ENCODE results near the gene KIF3B.
"Not testable (repeated sequence)": the region's sequence is repeated elsewhere in the genome, so short reads cannot be mapped to it uniquely, and the experiment has no call there.

Gene KIF3B

DNA sequence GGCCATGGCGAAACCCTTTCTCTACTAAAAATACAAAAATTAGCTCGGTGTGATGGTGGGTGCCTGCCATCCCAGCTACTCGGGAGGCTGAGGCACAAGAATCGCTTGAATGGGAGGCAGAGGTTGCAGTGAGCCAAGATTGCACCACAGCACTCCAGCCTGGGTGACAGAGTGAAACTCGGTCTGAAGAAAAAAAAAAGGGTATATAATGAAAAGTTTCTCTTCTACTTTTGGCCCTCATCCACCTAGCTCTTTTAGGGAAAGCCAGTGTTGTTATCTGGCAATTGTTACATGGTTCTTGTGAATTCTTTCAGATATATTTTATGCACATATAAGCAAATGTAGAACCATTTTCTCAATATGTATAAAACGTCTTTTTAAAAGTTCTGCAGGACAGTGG lies 19.0 kb downstream of the KIF3B start:
- DNase-seq (ENCODE audit: low spot score): no peak

DNA sequence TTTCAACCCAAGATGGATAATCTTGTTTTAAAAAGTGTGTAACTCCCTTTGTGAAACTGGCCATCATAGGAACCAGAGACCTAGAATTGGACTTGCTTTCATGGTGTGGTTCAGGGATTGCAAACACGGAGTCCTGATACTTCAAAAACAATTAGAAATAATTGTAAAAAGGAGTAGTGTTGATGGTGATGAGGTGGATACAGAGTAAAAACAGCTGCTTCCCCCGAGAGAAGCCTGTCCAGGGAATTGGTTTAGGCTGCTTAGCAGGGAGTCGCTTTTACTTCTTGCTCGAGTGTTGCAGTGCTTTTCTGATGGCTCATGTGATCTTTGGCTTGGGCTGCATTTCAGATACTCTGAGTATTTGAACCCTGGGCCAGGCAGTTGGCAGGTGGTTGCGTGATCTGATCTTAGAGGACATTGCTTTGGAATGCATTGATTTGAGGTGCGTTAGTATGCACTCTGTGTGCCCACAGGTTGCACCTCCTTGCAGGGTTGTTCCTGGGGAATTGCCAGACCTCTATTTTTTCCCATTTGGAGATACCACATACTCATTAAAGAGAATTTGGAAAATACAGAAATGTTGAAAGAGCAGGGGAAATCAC lies 19.5 kb downstream of the KIF3B start:
- DNase-seq (ENCODE audit: low spot score): no peak

DNA sequence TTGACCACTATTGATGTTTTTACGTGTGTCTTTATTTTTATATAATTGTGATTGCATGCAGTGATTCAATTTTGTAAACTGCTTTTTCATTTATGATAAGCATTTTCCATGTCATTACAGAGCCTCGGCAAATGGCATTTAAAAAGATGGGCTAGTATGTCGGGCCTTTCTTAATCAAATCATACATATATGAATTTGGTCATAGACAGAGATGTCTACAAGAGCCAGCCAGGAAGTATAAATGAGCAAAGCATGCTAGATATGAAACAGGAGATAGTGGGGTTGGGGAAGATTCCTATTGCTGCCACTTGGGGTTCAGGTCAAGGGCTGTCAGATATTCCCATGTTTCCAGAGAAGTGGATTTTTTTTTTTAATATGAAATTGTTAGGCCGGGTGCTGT lies 20.0 kb downstream of the KIF3B start:
- no peak for DNase-seq (ENCODE audit: low spot score)

DNA sequence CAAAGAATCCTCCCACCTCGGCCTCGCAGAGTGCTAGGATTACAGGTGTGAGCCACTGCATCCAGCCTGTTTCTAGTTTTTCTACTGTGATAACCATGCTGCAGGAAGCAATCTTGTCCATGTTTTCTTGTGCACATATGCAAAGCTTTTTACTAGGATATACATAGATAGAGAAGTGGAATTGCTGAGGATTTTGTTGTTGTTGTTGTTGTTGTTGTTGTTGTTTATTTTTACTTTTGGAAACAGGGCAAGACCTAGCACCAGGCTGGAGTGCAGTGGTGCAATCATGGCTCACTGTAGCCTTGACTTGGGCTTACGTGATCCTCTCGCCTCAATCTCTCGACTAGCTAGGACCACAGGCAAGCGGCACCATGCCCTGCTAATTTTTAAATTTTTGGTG lies 23.2 kb downstream of the KIF3B start:
- no peak for DNase-seq (ENCODE audit: low spot score)

DNA sequence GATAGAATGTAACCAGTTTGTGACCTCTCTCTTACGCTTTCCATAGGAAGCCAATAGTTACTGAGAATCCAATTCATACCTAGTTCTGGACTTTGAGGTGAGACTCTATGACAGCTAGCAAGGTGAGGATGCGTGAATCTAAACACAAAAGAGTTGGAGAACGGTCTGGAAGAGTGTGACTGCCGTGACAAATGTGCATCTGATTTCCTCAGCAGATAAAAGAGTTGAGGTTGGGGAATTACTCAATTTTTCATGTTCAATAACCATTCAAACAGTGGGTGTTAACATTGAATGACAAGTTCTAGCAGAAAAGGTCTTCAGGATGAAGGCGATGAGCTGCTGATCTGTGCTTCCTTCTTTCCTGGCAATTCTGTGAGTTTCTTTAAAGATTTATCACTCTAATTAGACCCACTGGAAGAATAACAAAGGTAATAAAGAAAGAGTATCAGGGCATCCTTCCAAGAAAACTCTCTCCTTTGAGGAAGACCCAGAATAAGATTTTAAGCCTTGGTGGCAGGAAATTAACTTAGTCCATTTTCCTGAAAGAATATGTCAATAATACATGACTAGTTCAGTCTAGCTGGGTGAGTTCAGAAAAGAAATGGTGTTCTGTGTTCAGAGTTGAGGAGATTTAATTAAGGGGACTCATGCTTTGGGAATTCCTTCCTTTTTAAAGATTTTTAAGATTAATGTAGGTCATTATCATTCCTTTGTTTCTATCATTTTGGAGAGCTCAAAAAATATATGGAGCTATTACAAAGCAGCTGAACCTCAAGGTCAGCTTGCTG lies 24.5 kb downstream of the KIF3B start:
- no peak for DNase-seq (ENCODE audit: low spot score)

DNA sequence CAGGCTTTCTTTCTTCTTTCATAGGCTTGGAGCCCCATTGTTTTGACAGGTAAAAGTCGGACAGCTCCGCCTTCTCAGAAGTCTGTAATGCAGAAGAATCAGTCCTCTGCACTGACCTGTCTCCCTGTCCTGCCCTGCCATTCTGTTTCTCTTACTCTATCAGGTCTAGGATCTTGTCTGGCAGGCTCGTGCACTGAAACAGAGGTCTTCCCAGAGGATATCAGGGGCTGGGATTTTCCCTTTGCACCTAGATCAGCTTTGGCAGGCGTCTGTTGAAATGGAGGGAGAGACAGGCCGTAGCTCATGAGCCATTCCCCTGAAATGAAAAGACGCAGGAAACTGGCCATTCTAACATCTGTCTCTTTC lies 25.0 kb downstream of the KIF3B start:
- no peak for DNase-seq (ENCODE audit: low spot score)

DNA sequence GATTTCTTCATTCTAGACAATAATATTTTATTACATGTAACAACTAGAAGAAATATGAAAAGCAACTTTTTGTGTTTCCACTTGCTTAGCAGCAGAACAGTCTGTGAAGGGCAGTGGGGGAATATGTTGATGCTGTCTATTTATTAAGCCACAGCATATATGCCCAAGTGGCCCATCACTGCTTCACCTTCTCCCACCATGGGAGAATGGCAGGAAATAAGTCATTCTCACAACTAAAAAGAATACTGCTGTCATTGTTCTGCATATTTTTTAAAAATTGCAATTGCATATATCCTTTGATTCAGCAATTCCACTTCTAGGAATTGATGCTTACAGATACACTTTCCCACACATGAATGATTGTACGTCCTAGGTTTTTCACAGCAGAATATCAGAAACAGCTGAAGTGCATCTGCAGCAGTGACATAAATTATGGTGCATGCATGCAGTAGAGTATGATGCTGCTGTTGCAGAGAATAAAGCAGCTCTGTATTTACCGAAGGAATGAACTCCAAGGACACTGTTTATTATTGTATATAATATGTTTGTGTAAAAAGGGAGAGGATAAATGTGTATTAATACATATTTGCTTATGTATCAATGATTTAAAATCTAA lies 26.8 kb downstream of the KIF3B start:
- no peak for DNase-seq (ENCODE audit: low spot score)

DNA sequence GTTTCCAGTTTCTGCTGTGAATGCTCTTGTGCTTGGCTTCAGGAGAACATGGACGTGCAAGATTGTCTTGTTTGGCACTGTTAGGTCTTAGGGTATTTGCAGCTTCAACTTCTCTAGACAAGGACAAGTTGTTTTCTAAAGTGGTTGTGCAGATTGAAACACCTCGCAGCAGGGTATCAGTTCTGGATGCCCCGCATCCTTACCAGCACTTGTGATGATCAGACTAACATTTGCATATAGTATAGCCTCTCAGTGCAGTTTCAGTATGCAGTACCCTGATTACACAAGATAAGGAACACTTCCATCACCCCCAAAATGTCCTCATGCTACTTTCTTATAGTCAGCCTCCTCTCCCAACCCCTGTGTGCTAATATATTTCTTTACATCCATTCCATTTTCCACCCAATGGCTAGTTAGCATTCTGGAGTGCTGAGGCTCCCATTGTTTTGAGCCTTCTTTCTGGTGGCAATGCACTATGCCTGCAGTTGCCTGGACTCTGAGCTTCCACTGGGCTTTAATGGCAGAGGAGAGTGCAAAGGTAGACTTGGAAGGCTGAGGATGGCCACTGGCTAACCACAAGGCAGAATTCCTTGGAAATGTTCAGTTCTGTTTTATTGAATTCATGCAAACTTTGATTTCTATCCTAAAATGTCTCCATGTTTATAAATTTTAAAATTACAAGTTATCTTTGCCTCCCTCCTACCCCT lies 35.4 kb downstream of the KIF3B start:
- no peak for DNase-seq (ENCODE audit: low spot score)

DNA sequence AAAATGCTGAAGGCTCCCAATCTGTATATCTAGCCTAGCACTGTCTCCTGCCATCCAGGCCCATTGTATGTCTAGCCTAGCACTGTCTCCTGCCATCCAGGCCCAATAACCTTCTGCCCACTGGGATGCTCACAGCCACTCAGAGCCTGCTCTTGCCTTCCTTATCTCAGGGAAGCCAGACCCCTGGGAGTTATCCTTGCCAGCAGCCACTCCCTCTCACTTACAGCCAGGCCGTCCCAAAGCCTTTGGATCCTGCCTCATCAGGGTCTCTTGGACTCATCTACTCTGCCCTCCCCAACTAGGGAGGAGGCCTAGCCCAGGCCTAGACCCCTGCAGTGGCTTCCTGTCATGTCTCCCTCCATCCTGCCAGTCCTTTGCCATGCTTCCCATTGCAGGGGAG lies 37.3 kb downstream of the KIF3B start:
- no peak for DNase-seq (ENCODE audit: low spot score)

DNA sequence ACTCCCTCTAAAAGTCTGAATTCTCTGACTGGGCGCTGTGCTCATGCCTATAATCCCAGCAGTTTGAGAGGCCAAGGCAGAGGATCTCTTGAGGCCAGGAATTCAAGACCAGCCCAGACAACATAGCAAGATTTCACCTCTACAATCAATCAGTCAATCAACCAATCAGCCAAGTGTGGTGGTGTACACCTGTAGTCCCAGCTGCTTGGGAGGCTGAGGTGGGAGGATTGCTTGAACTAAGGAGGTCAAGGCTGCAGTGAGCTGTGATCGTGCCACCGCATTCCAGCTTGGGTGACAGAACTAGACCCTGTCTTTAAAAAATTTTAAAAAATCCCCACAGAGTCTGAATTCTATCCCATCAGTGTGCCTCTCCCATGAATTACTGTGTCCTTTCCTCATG lies 37.9 kb downstream of the KIF3B start:
- DNase-seq (ENCODE audit: low spot score): no peak

DNA sequence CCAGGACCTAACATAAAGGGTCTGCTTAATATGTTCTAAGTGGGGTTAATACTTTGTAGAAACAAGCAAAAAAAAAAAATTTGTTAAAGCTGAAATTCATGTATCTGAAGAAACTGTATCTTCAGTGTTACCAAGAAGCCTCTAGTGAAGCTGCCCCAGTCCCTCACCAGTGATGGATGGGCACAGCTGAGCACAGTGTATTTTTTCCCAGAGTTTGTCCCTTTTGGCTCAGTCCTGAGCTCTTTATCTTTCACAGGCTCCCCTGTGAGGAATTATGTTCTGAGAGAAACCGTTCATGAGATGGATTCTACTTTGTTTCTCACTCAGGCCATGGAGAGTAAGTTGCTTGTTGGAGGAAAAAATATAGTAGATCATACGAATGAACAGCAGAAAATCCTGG lies 38.4 kb downstream of the KIF3B start:
- DNase-seq (ENCODE audit: low spot score): no peak

DNA sequence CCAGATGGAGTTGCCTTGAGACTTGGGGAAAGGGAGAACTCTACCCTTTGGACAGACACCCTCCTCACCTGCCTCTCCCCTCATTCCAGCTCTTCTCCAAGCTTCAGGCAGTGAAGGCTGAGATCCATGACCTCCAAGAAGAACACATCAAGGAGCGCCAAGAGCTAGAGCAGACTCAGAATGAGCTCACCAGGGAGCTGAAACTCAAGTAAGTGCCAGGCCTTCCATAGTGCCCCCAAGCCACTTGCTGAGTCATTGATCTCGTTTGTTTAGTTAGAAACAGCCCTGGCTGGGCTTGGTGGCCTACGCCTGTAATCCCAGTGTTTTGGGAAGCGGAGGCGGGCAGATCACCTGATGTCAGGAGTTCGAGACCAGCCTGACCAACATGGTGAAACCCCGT lies 39.2 kb downstream of the KIF3B start:
- no peak for DNase-seq (ENCODE audit: low spot score)

DNA sequence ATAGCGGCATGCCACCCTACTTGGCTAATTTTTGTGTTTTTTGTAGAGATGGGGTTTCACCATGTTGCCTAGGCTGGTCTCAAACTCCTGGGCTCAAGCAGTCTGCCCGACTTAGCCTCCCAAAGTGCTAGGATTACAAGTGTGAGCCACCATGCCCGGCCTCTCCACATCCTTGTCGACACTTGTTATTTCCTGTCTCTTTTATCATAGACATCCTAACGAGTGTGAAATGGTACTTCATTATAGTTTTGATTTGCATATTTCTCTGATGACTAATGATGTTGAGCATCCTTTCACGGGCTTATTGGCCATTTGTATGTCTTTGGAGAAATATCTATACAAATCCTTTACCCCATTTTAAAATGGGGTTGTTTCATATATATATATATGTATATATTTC lies 41.6 kb downstream of the KIF3B start:
- DNase-seq (ENCODE audit: low spot score): no peak

DNA sequence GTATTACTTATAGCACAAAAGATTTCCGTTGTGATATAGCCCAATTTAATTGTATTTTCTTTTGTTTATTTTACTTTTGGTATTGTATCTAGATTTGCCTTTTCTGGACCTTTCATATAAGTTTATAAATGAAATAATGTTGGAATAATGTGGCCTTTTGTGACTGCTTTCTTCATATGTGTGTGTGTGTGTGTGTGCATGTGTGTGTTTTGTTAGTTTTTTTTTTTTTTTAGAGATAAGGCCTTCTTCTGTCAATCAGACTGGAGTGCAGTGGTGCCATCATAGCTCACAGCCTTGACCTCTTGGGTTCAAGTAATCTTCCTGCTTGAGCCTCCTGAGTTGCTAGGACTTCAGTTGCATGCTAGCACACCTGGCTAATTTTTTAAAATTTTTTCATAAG lies 42.9 kb downstream of the KIF3B start:
- DNase-seq (ENCODE audit: low spot score): no peak

DNA sequence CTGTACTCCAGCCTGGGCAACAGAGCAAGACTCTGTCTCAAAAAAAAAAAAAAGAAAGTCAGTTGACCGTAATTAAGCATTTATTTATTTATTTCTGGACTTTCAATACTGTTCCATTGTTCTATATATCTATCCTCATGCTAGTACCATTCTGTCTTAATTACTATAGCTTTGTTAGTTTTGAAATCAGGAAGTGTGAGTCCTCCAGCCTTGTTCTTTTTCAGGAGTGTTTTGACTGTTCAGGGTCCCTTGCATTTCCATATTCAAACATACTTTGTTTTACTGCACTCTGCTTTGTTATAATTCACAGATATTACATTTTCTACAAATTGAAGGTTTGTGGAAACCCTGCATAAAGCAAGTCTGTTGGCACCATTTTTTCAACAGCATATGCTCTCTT lies 43.9 kb downstream of the KIF3B start:
- DNase-seq (ENCODE audit: low spot score): no peak

DNA sequence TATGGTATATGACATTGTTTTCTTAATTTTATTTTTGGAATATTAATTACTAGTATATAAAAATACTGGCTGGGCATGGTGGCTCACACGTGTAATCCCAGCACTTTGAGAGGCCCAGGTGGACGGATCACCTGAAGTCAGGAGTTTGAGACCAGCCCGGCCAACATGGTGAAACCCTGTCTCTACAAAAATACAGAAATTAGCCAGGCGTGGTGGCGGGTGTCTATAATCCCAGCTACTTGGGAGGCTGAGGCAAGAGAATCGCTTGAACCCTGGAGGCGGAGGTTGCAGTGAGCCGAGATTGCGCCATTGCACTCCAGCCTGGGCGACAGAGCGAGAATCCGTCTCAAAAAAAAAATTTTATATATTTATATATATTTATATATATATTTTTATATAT lies 44.8 kb downstream of the KIF3B start:
- not testable (repeated sequence) for DNase-seq (ENCODE audit: low spot score)

DNA sequence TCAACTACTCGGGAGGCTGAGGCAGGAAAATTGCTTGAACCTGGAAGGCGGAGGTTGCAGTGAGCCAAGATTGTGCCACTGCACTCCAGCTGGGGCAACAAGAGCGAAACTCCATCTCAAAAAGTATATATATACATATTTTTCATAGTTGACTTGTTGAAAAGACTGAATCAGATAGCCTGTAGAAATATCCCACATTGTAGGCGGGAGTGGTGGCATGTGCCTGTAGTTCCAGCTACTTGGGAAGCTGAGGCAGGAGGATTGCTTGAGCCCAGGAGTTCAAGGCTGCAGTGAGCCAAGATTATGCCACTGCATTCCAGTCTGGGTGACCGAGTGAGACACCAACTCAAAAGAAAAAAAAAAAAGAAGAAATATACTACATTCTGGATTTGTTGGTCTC lies 46.3 kb downstream of the KIF3B start:
- not testable (repeated sequence) for DNase-seq (ENCODE audit: low spot score)

DNA sequence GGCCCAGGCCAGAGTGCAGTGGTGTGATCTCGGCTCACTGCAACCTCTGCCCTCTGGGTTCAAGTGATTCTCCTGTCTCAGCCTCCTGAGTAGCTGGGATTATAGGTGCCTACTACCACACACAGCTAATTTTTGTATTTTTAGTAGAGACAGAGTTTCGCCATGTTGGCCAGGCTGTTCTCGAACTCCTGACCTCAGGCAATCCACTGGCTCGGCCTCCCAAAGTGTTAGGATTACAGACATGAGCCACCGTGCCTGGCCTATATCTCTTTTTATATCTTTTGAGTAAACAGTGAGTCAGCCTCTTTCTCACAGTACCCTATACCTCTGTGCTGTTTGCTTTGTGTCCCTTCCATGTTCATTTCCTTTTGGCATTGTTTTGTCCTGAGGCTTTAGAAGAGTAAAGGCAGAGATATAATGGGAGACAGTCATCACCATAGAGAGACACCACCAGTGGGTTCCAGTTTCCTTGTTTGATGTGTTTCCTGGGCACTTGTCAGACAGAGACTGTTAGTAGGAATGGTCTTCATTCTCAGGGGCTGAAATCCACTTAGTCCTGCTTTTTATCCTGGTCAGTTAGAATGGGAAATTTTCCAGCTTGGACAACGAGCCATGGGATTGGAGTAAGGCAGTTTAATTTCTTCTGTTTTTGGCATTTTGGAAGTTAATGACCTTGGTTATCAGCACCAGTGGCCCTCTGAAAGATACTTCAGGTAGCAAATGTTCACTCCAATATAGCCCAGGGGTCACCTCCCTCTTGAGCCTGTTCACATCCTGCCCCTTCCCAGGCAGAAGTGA lies 48.5 kb downstream of the KIF3B start:
- DNase-seq (ENCODE audit: low spot score): peak; percentile 47

DNA sequence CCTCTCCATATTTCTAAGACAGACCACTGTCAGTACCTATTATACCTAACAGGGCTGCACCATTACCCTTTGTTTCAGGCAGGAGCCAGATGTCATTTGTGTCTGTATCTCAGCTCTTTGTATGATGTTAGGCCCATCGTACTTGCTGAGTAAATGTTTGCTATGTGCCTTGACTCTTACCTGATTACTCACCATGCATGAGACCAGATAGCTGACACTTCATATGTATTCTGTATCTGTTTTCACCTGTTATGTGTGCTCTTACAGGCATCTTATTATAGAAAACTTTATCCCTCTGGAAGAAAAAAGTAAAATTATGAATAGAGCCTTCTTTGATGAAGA lies 49.0 kb downstream of the KIF3B start:
- peak; percentile 21 for DNase-seq (ENCODE audit: low spot score)

DNA sequence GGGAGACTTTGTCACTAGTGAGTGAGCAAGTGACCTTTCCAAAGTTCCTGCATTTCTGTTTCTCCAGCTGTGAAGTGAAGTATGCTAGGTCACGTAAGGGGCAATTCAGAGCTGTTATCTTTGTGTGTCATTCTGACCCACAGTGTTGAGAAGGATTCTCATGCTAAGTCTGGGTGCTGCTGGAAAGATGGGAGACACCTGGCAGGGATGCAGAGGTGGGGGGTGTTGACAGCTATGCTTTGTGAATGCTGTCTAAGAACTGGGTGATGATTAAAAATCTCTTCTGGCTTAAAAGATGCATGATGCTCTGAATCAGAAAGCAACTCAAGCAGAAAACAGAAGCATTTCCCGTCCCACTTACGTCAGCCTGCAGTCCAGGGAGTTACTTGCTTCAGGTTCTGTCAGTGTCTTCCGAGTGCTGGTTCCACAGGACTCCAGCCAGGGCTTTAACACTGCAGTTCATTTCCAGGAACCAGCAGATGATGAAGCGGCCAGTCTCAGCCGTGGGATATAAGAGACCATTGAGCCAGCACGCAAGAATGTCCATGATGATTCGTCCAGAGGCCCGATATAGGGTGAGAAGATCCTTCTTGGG lies 49.7 kb downstream of the KIF3B start:
- no peak for DNase-seq (ENCODE audit: low spot score)

DNA sequence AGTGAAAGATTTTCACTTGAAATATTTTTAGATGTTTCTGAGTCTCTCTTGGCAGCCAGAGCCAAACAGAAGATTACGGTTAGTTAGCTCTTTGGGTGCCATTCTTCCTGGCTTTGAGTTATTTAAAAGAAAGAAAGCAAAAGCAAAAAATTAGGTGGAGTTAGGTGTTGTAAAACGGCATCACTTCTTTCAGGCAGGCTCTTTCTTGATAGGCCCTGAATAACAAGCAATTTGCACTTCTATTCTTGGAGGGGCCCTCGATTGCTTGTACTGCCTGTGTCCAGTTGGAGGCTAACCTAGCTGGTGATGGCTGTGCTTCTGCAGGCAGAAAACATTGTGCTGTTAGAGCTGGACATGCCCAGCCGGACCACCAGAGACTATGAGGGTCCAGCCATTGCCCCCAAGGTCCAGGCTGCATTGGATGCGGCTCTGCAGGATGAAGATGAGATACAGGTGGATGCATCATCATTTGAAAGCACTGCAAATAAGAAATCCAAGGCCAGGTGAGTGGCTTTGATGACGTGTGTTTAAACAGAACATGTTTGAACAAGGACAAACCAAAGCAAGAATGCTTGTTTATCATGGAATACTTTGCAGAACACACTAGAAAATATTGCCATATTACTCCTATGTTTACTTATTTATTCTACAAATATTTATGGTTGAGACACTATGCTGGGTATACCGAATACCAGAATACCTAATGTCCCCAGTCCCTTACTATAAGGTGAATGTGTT lies 52.5 kb downstream of the KIF3B start:
- DNase-seq (ENCODE audit: low spot score): no peak

Measured in hematopoietic multipotent progenitor cell treated with erythropoietin and hydrocortisone succinate and interleukin-3 and kit ligand, for 17 days (in vitro differentiated cells).